B cell (primary cell): ENCODE results near the gene ABCD4. TPM values are rescaled to one million over a fixed set of nuclear protein-coding genes. Genes with fewer than 3 reads are reported as not detected.

Experiments
- ATAC-seq: fragments of 200-7000 bp; cut with Tn5 transposase; one replicate; pipeline ENCODE4 v1.10.0; 2021; ENCODE audit warnings: low read depth, mild to moderate bottlenecking, moderate number of reproducible peaks, moderate library complexity
- CTCF ChIA-PET: fragments of 350-600 bp; sonication (Branson Sonifier 250); formaldehyde crosslinking; loops from one replicate; lab custom pipeline; 2021; ENCODE audit warnings: antibody characterized with exemption, inconsistent platforms; lab: Charles Lee
- POLR2A ChIA-PET: fragments of 350-600 bp; sonication (Branson Sonifier 250); formaldehyde crosslinking; loops from one replicate; lab custom pipeline; 2021; ENCODE audit warnings: antibody characterized with exemption; lab: Charles Lee
- DNase-seq: peaks from one replicate; pipeline ENCODE4 v3.0.0; 2013
- H2AFZ ChIP-seq: 2 replicates; pipeline ENCODE4 v1.6.1; 2012; ENCODE audit warnings: mild to moderate bottlenecking, low read depth, low read length; ENCODE audit not compliant: insufficient read depth, poor library complexity, severe bottlenecking
- H3K27ac ChIP-seq, 2 donors: 1 replicate in 1 of 2; 2 replicates in 1 of 2; pipeline ENCODE4 v1.5.1; 2012 to 2013; ENCODE audit warnings: low read length in 2 of 2, mild to moderate bottlenecking in 2 of 2, moderate library complexity in 1 of 2
- H3K27me3 ChIP-seq, 4 experiments: fragments of 200-600 bp in 1 of 4; sonication (generic) in 1 of 4; replicated peaks in 1 of 4; 1 replicate in 2 of 4; 2 replicates in 2 of 4; pipeline versions ENCODE4 v1.6.1 to v1.7.0; 2013 to 2016; ENCODE audit warnings: low read length in 3 of 4, mild to moderate bottlenecking in 2 of 4, mixed read lengths in 1 of 4, moderate library complexity in 1 of 4; ENCODE audit not compliant: insufficient read depth in 4 of 4, control insufficient read depth in 3 of 4; ENCODE audit errors: control extremely low read depth in 1 of 4
- H3K36me3 ChIP-seq, 2 experiments: replicated peaks in 1 of 2; 1 replicate in 1 of 2; 2 replicates in 1 of 2; pipeline versions ENCODE4 v1.6.1 to v1.7.1; 2013; ENCODE audit warnings: low read length in 1 of 2; ENCODE audit not compliant: insufficient read depth in 2 of 2, control insufficient read depth in 1 of 2; ENCODE audit errors: control extremely low read depth in 1 of 2, extremely low read depth in 1 of 2
- H3K4me1 ChIP-seq, 2 donors: fragments of 200-600 bp in 1 of 2; sonication (generic) in 1 of 2; 1 replicate in 1 of 2; 2 replicates in 1 of 2; pipeline versions ENCODE4 v1.5.1 to v1.6.1; 2013 to 2017; ENCODE audit warnings: low read length in 2 of 2; ENCODE audit not compliant: control insufficient read depth in 2 of 2, insufficient read depth in 2 of 2
- H3K4me2 ChIP-seq: replicated peaks from 2 replicates; pipeline ENCODE3; 2012; ENCODE audit warnings: mild to moderate bottlenecking, low read depth, low read length; ENCODE audit not compliant: poor library complexity, severe bottlenecking
- H3K4me3 ChIP-seq, 5 experiments: fragments of 200-600 bp in 1 of 5; sonication (generic) in 1 of 5; 1 replicate in 3 of 5; 2 replicates in 2 of 5; pipeline versions ENCODE4 v1.5.1 to v1.7.0; 2011 to 2016; ENCODE audit warnings: low read length in 4 of 5, mild to moderate bottlenecking in 4 of 5, low read depth in 2 of 5, control low read depth in 1 of 5, moderate library complexity in 1 of 5; ENCODE audit not compliant: insufficient read depth in 1 of 5; ENCODE audit errors: control extremely low read depth in 1 of 5, extremely low read depth in 1 of 5
- H3K79me2 ChIP-seq: fragments of 200-600 bp; sonication (generic); one replicate; pipeline ENCODE4 v1.6.0; 2016; ENCODE audit warnings: low read length; ENCODE audit not compliant: control insufficient read depth, insufficient read depth
- H3K9ac ChIP-seq: fragments of 200-600 bp; sonication (generic); 2 replicates; pipeline ENCODE4 v1.6.1; 2017; ENCODE audit warnings: mild to moderate bottlenecking, low read length, moderate library complexity
- H3K9me3 ChIP-seq, 3 donors: one replicate each; pipeline versions ENCODE4 v1.6.1 to v1.7.1; 2013; ENCODE audit warnings: low read length in 2 of 3; ENCODE audit not compliant: control insufficient read depth in 2 of 3, insufficient read depth in 1 of 3; ENCODE audit errors: control extremely low read depth in 1 of 3
- H4K20me1 ChIP-seq: 2 replicates; pipeline ENCODE4 v1.6.0; 2012; ENCODE audit warnings: mild to moderate bottlenecking, low read length; ENCODE audit not compliant: insufficient read depth, control insufficient read depth, poor library complexity, severe bottlenecking
- H3K27ac Mint-ChIP-seq: one replicate; pipeline ENCODE4 v1.8.0; 2021; ENCODE audit warnings: mixed read lengths
- H3K27me3 Mint-ChIP-seq: one replicate; pipeline ENCODE4 v1.8.0; 2021; ENCODE audit warnings: mixed read lengths
- H3K4me1 Mint-ChIP-seq: one replicate; pipeline ENCODE4 v1.8.0; 2021; ENCODE audit warnings: mixed read lengths
- H3K4me3 Mint-ChIP-seq: one replicate; pipeline ENCODE4 v1.8.0; 2021; ENCODE audit warnings: mixed read lengths
- H3K9me3 Mint-ChIP-seq: one replicate; pipeline ENCODE4 v1.8.0; 2022; ENCODE audit warnings: mixed read lengths; ENCODE audit not compliant: insufficient read depth
- EZH2 ChIP-seq: IDR thresholded peaks from 2 replicates; pipeline ENCODE4 v1.6.1; 2012; ENCODE audit warnings: borderline replicate concordance, low read depth, mild to moderate bottlenecking, moderate library complexity, low read length; ENCODE audit not compliant: insufficient read depth, poor library complexity, severe bottlenecking
- WGBS: methylation state at CpG from one replicate; pipeline ENCODE4 v1.1.5; 2013; ENCODE audit warnings: missing lambda C conversion rate; ENCODE audit not compliant: insufficient coverage; 5-methylcytosine and 5-hydroxymethylcytosine counted together
- intact Hi-C: fragments of 100-400 bp; cut with micrococcal nuclease; formaldehyde crosslinking; loops from one replicate; pipeline ENCODE4 v1.10.0; 2022
- polyA plus RNA-seq: library from polyadenylated mRNA; depleted of rRNA; stranded (reverse); fragments of >200 nt; gene quantifications from 2 replicates; pipeline ENCODE4 v1.2.3, GENCODE V29; 2012
- total RNA-seq, 2 donors: library from RNA; stranded (reverse); fragments of 120-200 nt in 1 of 2; gene quantifications; 1 replicate in 1 of 2; 2 replicates in 1 of 2; pipeline versions ENCODE4 v1.2.3 to v1.2.4, GENCODE V29; 2013 to 2022
- TF ChIP-seq, protein P1 (sequence below): fragments of 200-600 bp; IDR thresholded peaks from one replicate; pipeline ENCODE4 v1.8.0; 2022; ENCODE audit warnings: antibody characterized with exemption, mild to moderate bottlenecking

Gene ABCD4
- total and polyA plus RNA-seq, 2 donors (not counting 1 experiment from before 2014, with no cell fraction given), result 90.0 to 125 TPM

- H3K9me3 ChIP-seq, result peaks cover 0 to 20% (median 8%) of the 10 kb centered on the region in 3 donors
- ChIA-PET POLR2A (interaction anchor here (0.7 kb wide), 1 partner anchor 181 kb away, joined by 4 read pairs; no protein-coding TSS in a partner anchor), CTCF (no interaction called here)
- WGBS, result 35% methylated on average over 6 of the region's 6 CpGs
- H3K9me3 Mint-ChIP-seq, result peaks cover 4% of the 10 kb centered on the region
- H3K36me3 ChIP-seq, result no peaks in the 10 kb centered on the region
- DNase-seq (no peak), ATAC-seq (no peak)
- no peaks in the 10 kb centered on the region for H3K27me3 ChIP-seq
- H3K4me2 ChIP-seq, result no peak overlapping the region
- peaks cover 6% of the 10 kb centered on the region for H3K4me1 Mint-ChIP-seq
- TF ChIP-seq EZH2, result no peak
- TF ChIP-seq, protein P1, sequence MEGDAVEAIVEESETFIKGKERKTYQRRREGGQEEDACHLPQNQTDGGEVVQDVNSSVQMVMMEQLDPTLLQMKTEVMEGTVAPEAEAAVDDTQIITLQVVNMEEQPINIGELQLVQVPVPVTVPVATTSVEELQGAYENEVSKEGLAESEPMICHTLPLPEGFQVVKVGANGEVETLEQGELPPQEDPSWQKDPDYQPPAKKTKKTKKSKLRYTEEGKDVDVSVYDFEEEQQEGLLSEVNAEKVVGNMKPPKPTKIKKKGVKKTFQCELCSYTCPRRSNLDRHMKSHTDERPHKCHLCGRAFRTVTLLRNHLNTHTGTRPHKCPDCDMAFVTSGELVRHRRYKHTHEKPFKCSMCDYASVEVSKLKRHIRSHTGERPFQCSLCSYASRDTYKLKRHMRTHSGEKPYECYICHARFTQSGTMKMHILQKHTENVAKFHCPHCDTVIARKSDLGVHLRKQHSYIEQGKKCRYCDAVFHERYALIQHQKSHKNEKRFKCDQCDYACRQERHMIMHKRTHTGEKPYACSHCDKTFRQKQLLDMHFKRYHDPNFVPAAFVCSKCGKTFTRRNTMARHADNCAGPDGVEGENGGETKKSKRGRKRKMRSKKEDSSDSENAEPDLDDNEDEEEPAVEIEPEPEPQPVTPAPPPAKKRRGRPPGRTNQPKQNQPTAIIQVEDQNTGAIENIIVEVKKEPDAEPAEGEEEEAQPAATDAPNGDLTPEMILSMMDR, result no peak
- H3K27ac Mint-ChIP-seq, result no peak overlapping the region
- H4K20me1 ChIP-seq, result no peaks in the 10 kb centered on the region
- H3K79me2 ChIP-seq, result no peaks in the 10 kb centered on the region
- intact Hi-C loops, result no loop called here
- H3K9ac ChIP-seq, result no peak overlapping the region
- H3K4me3 ChIP-seq, result no peak overlapping the region
- H2AFZ ChIP-seq, result no peak overlapping the region
- no peak overlapping the region for H3K4me3 Mint-ChIP-seq
- H3K27ac ChIP-seq, result no peak overlapping the region
- H3K27me3 Mint-ChIP-seq, result peaks cover 10% of the 10 kb centered on the region
- no peaks in the 10 kb centered on the region for H3K4me1 ChIP-seq
These were observed 27.4 kb downstream of the ABCD4 start for GRCh38 chr14:74275241-74275841.

- TF ChIP-seq, protein P1, result no peak
- TF ChIP-seq EZH2, result no peak
- WGBS, result no CpG with 5 or more reads among the region's 1 CpG
These were observed 31.4 kb downstream of the ABCD4 start for GRCh38 chr14:74271365-74271764.

More at GRCh38 chr14:74271365-74271764, 31.4 kb downstream of the ABCD4 start:
- POLR2A ChIA-PET, result no interaction called here
- H3K27ac ChIP-seq, result no peak overlapping the region
- ATAC-seq (no peak), DNase-seq (no peak)
- no peaks in the 10 kb centered on the region for H3K9me3 ChIP-seq
- H3K4me1 Mint-ChIP-seq, result no peaks in the 10 kb centered on the region
- no peaks in the 10 kb centered on the region for H4K20me1 ChIP-seq
- no peaks in the 10 kb centered on the region for H3K27me3 ChIP-seq
- no peak overlapping the region for H3K4me2 ChIP-seq
- no peak overlapping the region for H3K4me3 Mint-ChIP-seq
- no peaks in the 10 kb centered on the region for H3K4me1 ChIP-seq
- H3K27me3 Mint-ChIP-seq, result peaks cover 12% of the 10 kb centered on the region
- H3K9ac ChIP-seq, result no peak overlapping the region
- no peaks in the 10 kb centered on the region for H3K79me2 ChIP-seq
- H3K27ac Mint-ChIP-seq, result no peak overlapping the region
- H3K36me3 ChIP-seq, result no peaks in the 10 kb centered on the region
- no peak overlapping the region for H2AFZ ChIP-seq
- H3K9me3 Mint-ChIP-seq, result no peaks in the 10 kb centered on the region
- CTCF ChIA-PET, result no interaction called here
- intact Hi-C loops, result no loop called here
- H3K4me3 ChIP-seq, result no peak overlapping the region
